Ovary (tissue), 9 donors: ENCODE measurements around the gene UBL7. TPM values are rescaled to one million over a fixed set of nuclear protein-coding genes. Genes with fewer than 3 reads are reported as not detected.
A peak's percentile ranks its signal among the peaks of the same experiment; 100 is the strongest.

Experiments used
- DNase-seq, 5 donors: peaks; one replicate each; pipeline ENCODE4 v3.0.0-alpha.2; 2019 to 2020
- H3K27ac ChIP-seq, 2 donors: fragments of 200-600 bp; one replicate each; pipeline versions ENCODE4 v1.5.1 to v1.8.0; 2019 to 2022
- H3K27me3 ChIP-seq: fragments of 200-600 bp; one replicate; pipeline ENCODE4 v1.8.0; 2022
- H3K36me3 ChIP-seq: fragments of 200-600 bp; sonication (generic); one replicate; pipeline ENCODE4 v1.5.1; 2019
- H3K4me1 ChIP-seq: one replicate; pipeline ENCODE4 v1.8.1; 2013; ENCODE audit warnings: mild to moderate bottlenecking, moderate library complexity; ENCODE audit not compliant: insufficient read depth
- H3K4me3 ChIP-seq: fragments of 200-600 bp; sonication (generic); one replicate; pipeline ENCODE4 v1.5.1; 2017
- H3K9me3 ChIP-seq, 2 donors: fragments of 200-600 bp in 1 of 2; sonication (generic) in 1 of 2; one replicate each; pipeline versions ENCODE4 v1.5.1 to v1.8.1; 2013 to 2019; ENCODE audit warnings: mild to moderate bottlenecking in 1 of 2, moderate library complexity in 1 of 2
- EP300 ChIP-seq: sonication (generic); formaldehyde crosslinking; IDR thresholded peaks from one replicate; pipeline ENCODE4 v1.6.1; 2017; ENCODE audit warnings: antibody characterized with exemption
- POLR2A ChIP-seq: fragments of 450-650 bp; IDR thresholded peaks from one replicate; pipeline ENCODE4 v1.6.1; 2017; ENCODE audit warnings: antibody characterized with exemption, mild to moderate bottlenecking, moderate library complexity
- WGBS, 3 donors: extraction: QIAGEN DNeasy Blood & Tissue Kit in 1 of 3; methylation state at CpG; one replicate each; pipeline versions ENCODE4 v1.1.5 to v1.1.7; 2013 to 2017; 5-methylcytosine and 5-hydroxymethylcytosine counted together
- intact Hi-C, 4 donors: fragments of 100-400 bp; cut with DNase I; formaldehyde crosslinking; loops; one replicate each; pipeline versions ENCODE4 v1.11.0 to v1.15.1; 2022 to 2023
- polyA plus RNA-seq, 2 donors: library from polyadenylated mRNA; stranded (reverse); fragments of 200-250 nt in 1 of 2; fragments of 350-450 nt in 1 of 2; fragmentation: Illumina TruSeq in 1 of 2; extraction: RNeasy Lipid Tissue Mini Kit (QIAGEN cat#74804) in 1 of 2; gene quantifications; one replicate each; pipeline ENCODE4 v1.2.3, GENCODE V29; 2013 to 2014
- total RNA-seq, 7 donors: library from RNA; depleted of rRNA in 2 of 7; stranded (reverse); fragments of >200 nt in 2 of 7; fragmentation: NEBNext Ultra II Directional in 3 of 7; extraction: Animal tissue kit (Norgen Biotek cat#: 25700) in 3 of 7; gene quantifications; one replicate each; pipeline versions ENCODE4 v1.1.0 to v1.2.4, GENCODE V29; 2016 to 2023
- TF ChIP-seq, protein P1 (sequence below), 3 donors: fragments of 450-650 bp in 2 of 3; fragments of 200-600 bp in 1 of 3; IDR thresholded peaks; one replicate each; pipeline versions ENCODE4 v1.5.1 to v1.8.0; 2016 to 2022; ENCODE audit warnings: antibody characterized with exemption in 3 of 3, mild to moderate bottlenecking in 1 of 3
- donor health status: DM: no; HTN: no; CAD: no; lungs with moderate emphysema.
- donor health status: DM: no; HTN: no; CAD: no.
- donor health status: Bipolar disorder and iron deficiency.
- donor health status: DM: yes; HTN: yes; CAD: no.
- donor health status: DM: no; HTN: no; CAD: no.
- donor health status: DM: yes; HTN: yes; CAD: no.

The UBL7 gene
- total and polyA plus RNA-seq, 9 donors, result 26.4 to 44.1 (median 34.3) TPM

GRCh38 chr15:74403991-74404563 lies 56.9 kb downstream of the UBL7 start:
- peak; percentile 52 to 81 (median 66) for DNase-seq
- no peaks in the 10 kb centered on the region for H3K9me3 ChIP-seq
- no peaks in the 10 kb centered on the region for H3K36me3 ChIP-seq
- H3K4me1 ChIP-seq, result peaks cover 31% of the 10 kb centered on the region
- TF ChIP-seq EP300 (no peak), POLR2A (no peak)
- TF ChIP-seq, protein P1, sequence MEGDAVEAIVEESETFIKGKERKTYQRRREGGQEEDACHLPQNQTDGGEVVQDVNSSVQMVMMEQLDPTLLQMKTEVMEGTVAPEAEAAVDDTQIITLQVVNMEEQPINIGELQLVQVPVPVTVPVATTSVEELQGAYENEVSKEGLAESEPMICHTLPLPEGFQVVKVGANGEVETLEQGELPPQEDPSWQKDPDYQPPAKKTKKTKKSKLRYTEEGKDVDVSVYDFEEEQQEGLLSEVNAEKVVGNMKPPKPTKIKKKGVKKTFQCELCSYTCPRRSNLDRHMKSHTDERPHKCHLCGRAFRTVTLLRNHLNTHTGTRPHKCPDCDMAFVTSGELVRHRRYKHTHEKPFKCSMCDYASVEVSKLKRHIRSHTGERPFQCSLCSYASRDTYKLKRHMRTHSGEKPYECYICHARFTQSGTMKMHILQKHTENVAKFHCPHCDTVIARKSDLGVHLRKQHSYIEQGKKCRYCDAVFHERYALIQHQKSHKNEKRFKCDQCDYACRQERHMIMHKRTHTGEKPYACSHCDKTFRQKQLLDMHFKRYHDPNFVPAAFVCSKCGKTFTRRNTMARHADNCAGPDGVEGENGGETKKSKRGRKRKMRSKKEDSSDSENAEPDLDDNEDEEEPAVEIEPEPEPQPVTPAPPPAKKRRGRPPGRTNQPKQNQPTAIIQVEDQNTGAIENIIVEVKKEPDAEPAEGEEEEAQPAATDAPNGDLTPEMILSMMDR (IDR thresholded peaks at IDR 0.05), result no peak
- H3K27ac ChIP-seq, result no peak overlapping the region
- H3K4me3 ChIP-seq, result no peak overlapping the region
- WGBS, 3 donors, result 26 to 34% (median 27%) methylated on average over 16 of the region's 16 CpGs
- H3K27me3 ChIP-seq, result no peaks in the 10 kb centered on the region
- intact Hi-C loops, result no loop called here

- no peak for DNase-seq
- H3K4me3 ChIP-seq, result no peak overlapping the region
- 75 to 81% (median 79%) methylated on average over 10 of the region's 10 CpGs for WGBS, 3 donors
- intact Hi-C loops, result no loop called here
- H3K9me3 ChIP-seq, result no peaks in the 10 kb centered on the region
- no peak overlapping the region for H3K27ac ChIP-seq
- no peaks in the 10 kb centered on the region for H3K36me3 ChIP-seq
- no peak for TF ChIP-seq POLR2A
- no peak for TF ChIP-seq EP300
- TF ChIP-seq, protein P1 (IDR thresholded peaks at IDR 0.05), result no peak
- peaks cover 31% of the 10 kb centered on the region for H3K4me1 ChIP-seq
- no peaks in the 10 kb centered on the region for H3K27me3 ChIP-seq
Measured at GRCh38 chr15:74403588-74403919, 57.4 kb downstream of the UBL7 start.

- 83 to 95% (median 89%) methylated on average over 10 to 13 of the region's 13 CpGs for WGBS, 3 donors
- intact Hi-C loops, result no loop called here
- TF ChIP-seq EP300 (no peak), POLR2A (no peak)
- TF ChIP-seq, protein P1 (IDR thresholded peaks at IDR 0.05), result no peak
- DNase-seq, result no peak
- H3K4me1 ChIP-seq, result peaks cover 31% of the 10 kb centered on the region
- no peaks in the 10 kb centered on the region for H3K36me3 ChIP-seq
- no peak overlapping the region for H3K4me3 ChIP-seq
- H3K27ac ChIP-seq, result no peak overlapping the region
- no peaks in the 10 kb centered on the region for H3K9me3 ChIP-seq
- no peaks in the 10 kb centered on the region for H3K27me3 ChIP-seq
Measured at GRCh38 chr15:74402873-74403587, 57.9 kb downstream of the UBL7 start.

DNA sequence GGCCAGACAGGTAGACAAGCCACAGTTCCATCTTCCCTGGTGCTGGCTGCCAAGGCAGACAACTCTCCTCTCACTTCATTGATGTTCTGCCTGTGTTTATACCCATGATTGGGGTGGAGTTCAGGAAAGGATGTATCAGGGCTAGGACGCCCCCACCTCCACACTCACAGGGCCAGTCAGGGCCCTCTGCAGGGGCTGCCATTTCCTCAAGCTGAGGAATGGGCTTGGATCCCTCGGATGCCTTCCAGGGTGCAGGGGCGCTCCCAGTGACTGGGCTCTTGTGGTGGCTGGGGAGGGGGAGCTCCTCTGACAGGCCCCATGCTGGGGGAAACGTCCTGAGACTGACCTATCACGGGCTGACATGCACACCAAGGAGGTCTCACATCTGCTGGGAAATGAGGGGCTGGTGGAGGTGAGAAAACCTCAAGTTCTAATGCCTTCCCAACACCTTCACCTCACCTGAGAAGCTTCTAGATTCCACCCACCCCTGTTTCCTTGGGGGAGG lies 58.6 kb downstream of the UBL7 start:
- DNase-seq, result no peak
- no peak overlapping the region for H3K27ac ChIP-seq
- no peaks in the 10 kb centered on the region for H3K36me3 ChIP-seq
- H3K4me3 ChIP-seq, result no peak overlapping the region
- H3K9me3 ChIP-seq, result no peaks in the 10 kb centered on the region
- 85 to 94% (median 91%) methylated on average over 5 of the region's 5 CpGs for WGBS, 3 donors
- TF ChIP-seq EP300 (no peak), POLR2A (no peak)
- TF ChIP-seq, protein P1 (IDR thresholded peaks at IDR 0.05), result no peak
- intact Hi-C loops, result no loop called here
- H3K4me1 ChIP-seq, result peaks cover 27% of the 10 kb centered on the region
- H3K27me3 ChIP-seq, result no peaks in the 10 kb centered on the region
